ENCODE results near the gene BCLAF1. TPM values are rescaled to one million over a fixed set of nuclear protein-coding genes. Genes with fewer than 3 reads are reported as not detected.

Gene BCLAF1
- total and polyA plus RNA-seq, 12 donors = 13.1 to 102 (median 92.2) TPM

DNA sequence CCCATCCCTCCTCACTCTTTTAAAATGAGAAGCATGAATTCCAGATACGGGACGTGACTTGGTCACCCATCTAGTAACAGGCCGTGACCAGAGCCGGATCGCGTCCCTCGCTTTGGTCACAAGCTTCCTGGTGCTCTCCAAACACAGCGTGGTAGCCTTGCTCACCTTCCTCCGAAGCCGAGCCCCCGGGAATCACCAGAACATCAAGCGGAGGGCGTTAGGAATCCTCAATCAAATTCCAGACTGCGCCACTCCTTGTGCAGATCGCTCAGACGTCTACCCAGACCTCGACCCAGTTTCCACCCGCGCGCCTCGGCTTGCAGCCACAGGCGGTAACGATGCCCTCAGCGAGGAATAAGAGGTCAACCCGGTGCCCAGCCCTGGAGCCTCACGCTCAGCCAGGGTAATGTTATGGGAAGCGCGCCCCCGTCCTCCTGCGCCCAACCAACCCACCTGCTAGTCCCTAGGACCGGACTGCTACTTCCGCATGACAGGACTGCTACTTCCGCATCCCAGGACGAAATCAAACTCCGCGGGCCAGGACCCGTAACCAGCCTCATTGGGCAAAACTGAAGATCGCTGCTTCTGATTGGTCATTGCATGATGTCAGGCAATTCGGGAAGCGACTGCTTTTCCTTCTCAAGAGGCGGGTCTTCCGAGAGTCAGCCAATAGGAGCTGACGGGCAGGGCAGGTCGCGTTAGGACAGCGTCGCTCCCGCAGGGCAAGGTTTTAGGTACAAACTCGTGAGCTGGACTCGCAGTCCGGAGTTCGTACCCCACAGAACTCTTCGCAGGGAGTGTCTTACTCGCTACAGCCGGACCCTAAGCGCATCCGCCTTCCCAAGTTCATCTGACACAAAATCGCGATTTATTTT is 39.6 kb downstream of the BCLAF1 start, which contains the start of gene MTFR2:
Gene MTFR2 (minus strand): TSS at position 501 of the 875 bp plus-strand sequence. CDS start 1,212 bp downstream, outside the sequence.
- peak within 1 kb of the TSS; percentile 44 to 77 (median 64) for H3K4me3 ChIP-seq
- H3K9me3 ChIP-seq = no peaks in the 10 kb centered on the region
- H3K36me3 ChIP-seq = peaks cover 0 to 9% (median 0%) of the 10 kb centered on the region in 9 donors
- ATAC-seq (peak; percentile 98 to 100 (median 99)), DNase-seq (peak; percentile 88 to 99)
- H3K27me3 ChIP-seq = no peaks in the 10 kb centered on the region
- intact Hi-C loops (cut with DNase I) = loop anchor here in 4 of 10 donors (2.0 to 5.0 kb wide), 3 partner anchors 37 to 41 kb away; partner anchors contain the start of gene BCLAF1 (in 3 of the 4)
- H3K27ac ChIP-seq = peak within 1 kb of the TSS in 8 of 10 donors; percentile 40 to 55 (median 44)
- peaks cover 0 to 31% (median 16%) of the 10 kb centered on the region in 9 donors for H3K4me1 ChIP-seq
- TF ChIP-seq CTCF (IDR thresholded peaks at IDR 0.05) = no peak
- WGBS, 2 donors = 0% methylated on average over 59 of the region's 59 CpGs

GRCh38 chr6:136249336-136249735 is 40.3 kb downstream of the BCLAF1 start:
- peak overlapping the region in 9 of 10 donors; percentile 45 to 77 (median 66) for H3K4me3 ChIP-seq
- intact Hi-C loops (cut with DNase I) = no loop called here
- 29 to 31% methylated on average over 6 of the region's 6 CpGs for WGBS, 2 donors

GRCh38 chr6:136244061-136244616 is 45.5 kb downstream of the BCLAF1 start:
- Histone ChIP-seq H3K27me3 (no peaks in the 10 kb centered on the region), H3K9me3 (no peaks in the 10 kb centered on the region), H3K4me3 (no peak overlapping the region), H3K36me3 (peaks cover 0 to 36% (median 0%) of the 10 kb centered on the region in 9 donors), H3K27ac (no peak overlapping the region), H3K4me1 (peaks cover 0 to 1% (median 0%) of the 10 kb centered on the region in 9 donors)
- no peak for ATAC-seq
- intact Hi-C loops (cut with DNase I) = no loop called here
- TF ChIP-seq CTCF (IDR thresholded peaks at IDR 0.05) = no peak
- DNase-seq = no peak
- 94 to 95% methylated on average over 5 of the region's 5 CpGs for WGBS, 2 donors

More at GRCh38 chr6:136249336-136249735, 40.3 kb downstream of the BCLAF1 start:
- H3K27ac ChIP-seq = peak overlapping the region in 1 of 10 donors; percentile 21
- DNase-seq (no peak), ATAC-seq (no peak)
- TF ChIP-seq CTCF (IDR thresholded peaks at IDR 0.05) = no peak
- no peaks in the 10 kb centered on the region for H3K9me3 ChIP-seq
- H3K27me3 ChIP-seq = no peaks in the 10 kb centered on the region
- H3K4me1 ChIP-seq = peaks cover 0 to 28% (median 16%) of the 10 kb centered on the region in 9 donors
- peaks cover 0 to 8% (median 0%) of the 10 kb centered on the region in 9 donors for H3K36me3 ChIP-seq
